Measurements from ENCODE around the gene TMEM14B. TPM values are rescaled to one million over a fixed set of nuclear protein-coding genes. Genes with fewer than 3 reads are reported as not detected.
A peak's percentile ranks its signal among the peaks of the same experiment; 100 is the strongest.

TMEM14B gene
- total RNA-seq (100 to 1,000 TPM; 110 to 188 (median 123) TPM), polyA plus RNA-seq (100 to 1,000 TPM in 1 of 3 donors, 10 to 100 TPM in 2; 74.3 to 210 (median 93.7) TPM)
- long read RNA-seq, donor 1, transcript TMEM14B-201 (5 exons, 787 nt), result minor isoform, 16 of 250 reads
- long read RNA-seq, donor 1, transcript TMEM14B-202 (6 exons, 975 nt), result major isoform, 177 of 250 reads
- long read RNA-seq, donor 1, partial matches to known transcripts, result 29 of 250 reads
- long read RNA-seq, donor 1, other reads (novel, unspliced or antisense), result 20 of 250 reads
- long read RNA-seq, donor 2, transcript TMEM14B-202 (6 exons, 975 nt), result major isoform, 98 of 117 reads
- long read RNA-seq, donor 2, transcript TMEM14B-201 (5 exons, 787 nt), result minor isoform, 7 of 117 reads
- long read RNA-seq, donor 2, partial matches to known transcripts, result 12 of 117 reads
- long read RNA-seq, donor 2, other reads (novel, unspliced or antisense), result 0 of 117 reads
- long read RNA-seq, donor 3, transcript TMEM14B-201 (5 exons, 787 nt), result minor isoform, 12 of 192 reads
- long read RNA-seq, donor 3, transcript TMEM14B-202 (6 exons, 975 nt), result major isoform, 123 of 192 reads
- long read RNA-seq, donor 3, partial matches to known transcripts, result 52 of 192 reads
- long read RNA-seq, donor 3, other reads (novel, unspliced or antisense), result 0 of 192 reads
- long read RNA-seq, donor 4, transcript TMEM14B-202 (6 exons, 975 nt), result major isoform, 101 of 123 reads
- long read RNA-seq, donor 4, partial matches to known transcripts, result 2 of 123 reads
- long read RNA-seq, donor 4, other reads (novel, unspliced or antisense), result 11 of 123 reads
- long read RNA-seq, donor 5, transcript TMEM14B-201 (5 exons, 787 nt), result minor isoform, 9 of 190 reads
- long read RNA-seq, donor 5, transcript TMEM14B-202 (6 exons, 975 nt), result major isoform, 157 of 190 reads
- long read RNA-seq, donor 5, partial matches to known transcripts, result 3 of 190 reads
- long read RNA-seq, donor 5, other reads (novel, unspliced or antisense), result 18 of 190 reads
- long read RNA-seq, donor 6, transcript TMEM14B-202 (6 exons, 975 nt), result major isoform, 74 of 91 reads
- long read RNA-seq, donor 6, partial matches to known transcripts, result 1 of 91 reads
- long read RNA-seq, donor 6, other reads (novel, unspliced or antisense), result 7 of 91 reads
- long read RNA-seq, donor 7, transcript TMEM14B-202 (6 exons, 975 nt), result major isoform, 65 of 68 reads
- long read RNA-seq, donor 7, partial matches to known transcripts, result 0 of 68 reads
- long read RNA-seq, donor 7, other reads (novel, unspliced or antisense), result 0 of 68 reads
- long read RNA-seq, donor 8, transcript TMEM14B-201 (5 exons, 787 nt), result minor isoform, 6 of 168 reads
- long read RNA-seq, donor 8, transcript TMEM14B-202 (6 exons, 975 nt), result major isoform, 129 of 168 reads
- long read RNA-seq, donor 8, partial matches to known transcripts, result 15 of 168 reads
- long read RNA-seq, donor 8, other reads (novel, unspliced or antisense), result 8 of 168 reads
- long read RNA-seq, donor 9, transcript TMEM14B-202 (6 exons, 975 nt), result major isoform, 96 of 140 reads
- long read RNA-seq, donor 9, partial matches to known transcripts, result 33 of 140 reads
- long read RNA-seq, donor 9, other reads (novel, unspliced or antisense), result 0 of 140 reads
- long read RNA-seq, donor 10, transcript TMEM14B-202 (6 exons, 975 nt), result major isoform, 39 of 48 reads
- long read RNA-seq, donor 10, partial matches to known transcripts, result 8 of 48 reads
- long read RNA-seq, donor 10, other reads (novel, unspliced or antisense), result 0 of 48 reads

DNA sequence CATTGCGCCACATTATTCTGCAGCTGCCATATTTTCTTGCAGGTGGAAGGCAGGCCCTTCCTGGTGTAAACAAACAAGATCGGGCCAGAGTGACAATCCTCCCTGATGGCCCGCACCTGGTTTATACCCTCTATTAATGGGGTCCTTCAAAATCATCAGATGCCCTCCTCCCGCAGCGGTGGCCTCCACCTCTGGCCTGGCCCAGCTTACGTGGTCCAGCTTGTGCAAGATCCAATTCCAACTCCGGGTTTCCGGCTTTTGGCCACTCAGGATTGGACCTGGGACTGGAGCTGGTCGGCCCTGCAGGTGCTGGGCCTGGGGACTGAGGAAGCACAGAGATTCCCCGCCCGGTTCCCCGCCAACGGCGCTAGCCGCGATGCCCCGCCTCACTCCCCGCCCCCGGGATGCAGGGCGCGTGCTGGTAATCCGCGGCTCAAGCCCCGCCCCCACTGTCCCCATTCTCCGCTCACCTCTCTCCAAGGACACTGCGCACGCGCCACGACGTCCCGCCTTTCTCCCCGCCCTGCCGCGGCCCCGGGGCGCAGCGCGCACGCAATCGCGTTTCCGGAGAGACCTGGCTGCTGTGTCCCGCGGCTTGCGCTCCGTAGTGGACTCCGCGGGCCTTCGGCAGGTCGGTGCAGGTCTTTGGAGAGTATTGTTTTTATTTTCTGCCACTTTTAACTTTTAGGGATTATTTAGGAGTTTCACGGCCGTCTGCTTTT lies at the start of gene TMEM14B:
TMEM14B (plus strand) TSS at position 555 of the 722 bp plus-strand sequence. CDS start 1,441 bp downstream, outside the sequence.
- H3K9me3 ChIP-seq (replicated peaks in 1 of 3), result no peaks in the 10 kb centered on the region
- H3K36me3 ChIP-seq (replicated peaks in 1 of 2), result peaks cover 0 to 9% of the 10 kb centered on the region in 2 donors
- intact Hi-C loops (cut with DNase I), result loop anchor here in 1 of 2 donors (10.0 kb wide), 1 partner anchor 53 kb away; the partner anchor contains the start of genes C6orf52 and PAK1IP1
- no peaks in the 10 kb centered on the region for H3K27me3 ChIP-seq
- peaks cover 19 to 28% of the 10 kb centered on the region in 2 donors for H3K4me1 ChIP-seq (replicated peaks in 1 of 2)
- 1 to 3% (median 2%) methylated on average over 34 to 52 of the region's 52 CpGs for WGBS, 4 donors
- peak within 1 kb of the TSS; percentile 65 to 85 (median 81) for H3K27ac ChIP-seq
- peak within 1 kb of the TSS; percentile 47 to 84 (median 78) for H3K4me3 ChIP-seq
- peak; percentile 99 to 100 (median 100) for DNase-seq
- peak; percentile 77 to 96 for TF ChIP-seq POLR2A (IDR thresholded peaks at IDR 0.05)
- TF ChIP-seq CTCF (IDR thresholded peaks at IDR 0.05), result no peak

- Histone ChIP-seq H3K27me3 (no peaks in the 10 kb centered on the region), H3K9me3 (replicated peaks in 1 of 3) (no peaks in the 10 kb centered on the region), H3K36me3 (replicated peaks in 1 of 2) (peaks cover 0 to 10% of the 10 kb centered on the region in 2 donors), H3K27ac (no peak overlapping the region), H3K4me1 (replicated peaks in 1 of 2) (no peaks in the 10 kb centered on the region), H3K4me3 (no peak overlapping the region)
- 86 to 88% (median 88%) methylated on average over 8 of the region's 8 CpGs for WGBS, 4 donors
- no peak for DNase-seq
- TF ChIP-seq CTCF (IDR thresholded peaks at IDR 0.05), result no peak
- TF ChIP-seq POLR2A (IDR thresholded peaks at IDR 0.05), result no peak
- intact Hi-C loops (cut with DNase I), result no loop called here
These were observed 33.6 kb upstream of the TMEM14B start for GRCh38 chr6:10713962-10714361.

DNA sequence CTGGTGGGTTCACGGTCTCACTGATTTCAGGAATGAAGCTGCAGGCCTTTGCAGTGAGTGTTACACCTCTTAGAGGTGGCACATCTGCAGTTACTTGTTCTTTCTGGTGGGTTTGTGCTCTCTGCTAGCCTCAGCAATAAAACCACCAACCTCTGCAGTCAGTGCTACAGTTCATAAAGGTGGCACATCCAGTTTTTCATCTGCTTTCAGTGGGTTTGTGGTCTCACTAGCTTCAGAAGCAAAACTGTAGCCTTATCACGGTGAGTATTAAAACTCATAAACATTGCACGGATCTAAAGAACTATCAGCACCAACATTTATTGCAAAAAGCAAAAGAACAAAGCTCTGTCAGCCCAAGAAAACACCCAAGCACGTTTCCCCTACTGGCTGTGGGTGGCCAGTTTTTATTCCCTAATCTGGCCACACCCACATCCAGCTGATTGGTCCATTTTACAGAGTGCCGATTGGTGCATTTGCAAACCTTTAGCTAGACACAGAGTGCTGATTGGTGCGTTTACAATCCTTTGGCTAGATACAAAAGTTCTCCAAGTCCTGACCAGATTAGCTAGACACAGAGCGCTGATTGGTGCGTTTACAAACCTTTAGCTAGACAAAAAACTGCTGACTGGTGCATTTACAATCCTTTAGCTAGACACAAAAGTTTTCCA lies 28.2 kb upstream of the TMEM14B start:
- no peaks in the 10 kb centered on the region for H3K9me3 ChIP-seq (replicated peaks in 1 of 3)
- H3K27me3 ChIP-seq, result no peaks in the 10 kb centered on the region
- H3K27ac ChIP-seq, result peak overlapping the region in 2 of 5 donors; percentile 54 to 78
- peaks cover 9 to 18% of the 10 kb centered on the region in 2 donors for H3K4me1 ChIP-seq (replicated peaks in 1 of 2)
- peak in 1 of 7 donors; percentile 29 for DNase-seq
- no peaks in the 10 kb centered on the region for H3K36me3 ChIP-seq (replicated peaks in 1 of 2)
- intact Hi-C loops (cut with DNase I), result no loop called here
- TF ChIP-seq POLR2A (IDR thresholded peaks at IDR 0.05), result no peak
- TF ChIP-seq CTCF (IDR thresholded peaks at IDR 0.05), result peak in 1 of 6 experiments; percentile 7
- peak overlapping the region in 2 of 4 donors; percentile 62 to 67 for H3K4me3 ChIP-seq
- WGBS, 4 donors, result 80 to 88% (median 82%) methylated on average over 8 of the region's 8 CpGs
